RWPE2 (cell line): Measurements from ENCODE around the gene SIL1.

ENCODE experiments used
- ATAC-seq: fragments of 200-7000 bp; cut with Tn5 transposase; 3 replicates; pipeline ENCODE4 v1.9.1; 2021; ENCODE audit warnings: low read depth
- DNase-seq: peaks from one replicate; pipeline ENCODE4 v3.0.0-alpha.2; 2020; ENCODE audit warnings: low spot score
- H3K27ac ChIP-seq: fragments of 450-650 bp; 2 replicates; pipeline ENCODE4 v1.5.1; 2017; ENCODE audit warnings: mild to moderate bottlenecking; ENCODE audit not compliant: poor library complexity, severe bottlenecking
- H3K27me3 ChIP-seq: fragments of 250-450 bp; sonication (Bioruptor Pico); 2 replicates; pipeline ENCODE4 v1.5.1; 2021; ENCODE audit warnings: mild to moderate bottlenecking, moderate library complexity; ENCODE audit not compliant: insufficient read depth, poor library complexity, severe bottlenecking
- H3K36me3 ChIP-seq: fragments of 250-450 bp; sonication (Bioruptor Pico); 2 replicates; pipeline ENCODE4 v1.5.1; 2020; ENCODE audit warnings: low read depth, mild to moderate bottlenecking, moderate library complexity
- H3K4me1 ChIP-seq: fragments of 250-450 bp; sonication (Bioruptor Pico); 2 replicates; pipeline ENCODE4 v1.5.1; 2021; ENCODE audit warnings: mild to moderate bottlenecking, moderate library complexity; ENCODE audit not compliant: insufficient read depth, poor library complexity, severe bottlenecking
- H3K4me3 ChIP-seq: fragments of 250-450 bp; sonication (Bioruptor Pico); 2 replicates; pipeline ENCODE4 v1.5.1; 2021; ENCODE audit warnings: mild to moderate bottlenecking, moderate library complexity; ENCODE audit not compliant: severe bottlenecking
- H3K9me3 ChIP-seq: fragments of 250-450 bp; sonication (Bioruptor Pico); 2 replicates; pipeline ENCODE4 v1.5.1; 2021; ENCODE audit warnings: mild to moderate bottlenecking, moderate library complexity; ENCODE audit not compliant: severe bottlenecking
- TF ChIP-seq, protein P1 (sequence below): fragments of 450-650 bp; IDR thresholded peaks from one replicate; pipeline ENCODE4 v1.5.1; 2017; ENCODE audit warnings: mild to moderate bottlenecking, moderate library complexity; ENCODE audit not compliant: poor library complexity, severe bottlenecking

Gene SIL1

DNA sequence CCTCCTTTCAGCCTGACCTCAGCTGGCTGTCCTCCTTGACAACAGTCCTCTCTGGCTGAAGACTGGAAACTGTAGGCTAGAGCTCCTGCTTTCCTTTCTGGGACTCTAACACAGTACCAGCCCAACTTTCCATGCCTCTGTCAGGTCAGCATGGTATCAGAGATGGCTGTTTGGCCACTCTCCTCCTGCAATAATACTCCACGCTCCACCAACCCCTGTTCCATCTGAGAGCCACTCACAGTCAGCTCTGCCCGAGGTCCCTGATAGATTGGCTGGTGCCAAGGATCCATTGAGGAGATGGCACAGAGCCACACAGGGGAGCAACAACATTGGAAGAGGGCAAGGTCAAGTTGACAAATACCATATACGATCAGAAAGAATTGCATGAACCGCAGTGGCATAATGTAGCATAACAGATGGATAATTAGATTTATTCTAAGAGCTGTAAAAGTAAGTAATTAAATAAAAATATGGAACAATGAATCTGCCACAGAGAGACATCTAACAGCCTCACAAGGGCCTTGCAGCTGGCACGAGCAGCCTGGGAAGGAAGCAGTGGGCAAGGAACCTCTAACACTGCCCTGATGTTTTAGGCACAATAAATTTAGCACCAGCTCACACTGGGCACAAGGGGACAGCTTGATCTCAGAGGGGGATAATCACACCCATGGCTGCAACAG lies 228.7 kb downstream of the SIL1 start:
- H3K4me3 ChIP-seq, result no peak overlapping the region
- no peaks in the 10 kb centered on the region for H3K9me3 ChIP-seq
- no peak overlapping the region for H3K27ac ChIP-seq
- TF ChIP-seq, protein P1, sequence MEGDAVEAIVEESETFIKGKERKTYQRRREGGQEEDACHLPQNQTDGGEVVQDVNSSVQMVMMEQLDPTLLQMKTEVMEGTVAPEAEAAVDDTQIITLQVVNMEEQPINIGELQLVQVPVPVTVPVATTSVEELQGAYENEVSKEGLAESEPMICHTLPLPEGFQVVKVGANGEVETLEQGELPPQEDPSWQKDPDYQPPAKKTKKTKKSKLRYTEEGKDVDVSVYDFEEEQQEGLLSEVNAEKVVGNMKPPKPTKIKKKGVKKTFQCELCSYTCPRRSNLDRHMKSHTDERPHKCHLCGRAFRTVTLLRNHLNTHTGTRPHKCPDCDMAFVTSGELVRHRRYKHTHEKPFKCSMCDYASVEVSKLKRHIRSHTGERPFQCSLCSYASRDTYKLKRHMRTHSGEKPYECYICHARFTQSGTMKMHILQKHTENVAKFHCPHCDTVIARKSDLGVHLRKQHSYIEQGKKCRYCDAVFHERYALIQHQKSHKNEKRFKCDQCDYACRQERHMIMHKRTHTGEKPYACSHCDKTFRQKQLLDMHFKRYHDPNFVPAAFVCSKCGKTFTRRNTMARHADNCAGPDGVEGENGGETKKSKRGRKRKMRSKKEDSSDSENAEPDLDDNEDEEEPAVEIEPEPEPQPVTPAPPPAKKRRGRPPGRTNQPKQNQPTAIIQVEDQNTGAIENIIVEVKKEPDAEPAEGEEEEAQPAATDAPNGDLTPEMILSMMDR, result no peak
- H3K27me3 ChIP-seq, result no peaks in the 10 kb centered on the region
- no peaks in the 10 kb centered on the region for H3K36me3 ChIP-seq
- H3K4me1 ChIP-seq, result no peaks in the 10 kb centered on the region
- DNase-seq (peak; percentile 31), ATAC-seq (no peak)

DNA sequence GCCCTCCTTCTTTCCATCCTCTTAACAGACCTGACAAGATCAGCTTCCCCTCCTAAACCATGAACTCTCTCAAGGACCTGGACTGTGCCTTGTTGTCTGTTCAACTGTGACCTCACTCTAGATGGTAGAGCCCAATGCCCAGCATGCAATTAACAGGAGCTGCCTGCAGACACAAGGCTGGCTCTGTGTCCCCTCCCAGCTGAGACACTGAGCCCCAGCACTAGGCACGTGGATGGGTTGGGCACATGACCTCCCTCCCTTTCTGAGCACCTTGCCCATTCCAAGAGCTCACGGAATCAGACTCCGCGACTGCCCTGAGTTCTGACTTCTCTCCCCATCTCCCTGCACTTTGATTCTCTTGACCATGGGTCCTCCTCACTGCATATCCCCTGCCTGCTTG lies 229.6 kb downstream of the SIL1 start:
- TF ChIP-seq, protein P1, result no peak
- H3K4me1 ChIP-seq, result no peaks in the 10 kb centered on the region
- no peak for ATAC-seq
- DNase-seq, result peak; percentile 17
- no peaks in the 10 kb centered on the region for H3K36me3 ChIP-seq
- H3K9me3 ChIP-seq, result no peaks in the 10 kb centered on the region
- no peaks in the 10 kb centered on the region for H3K27me3 ChIP-seq
- no peak overlapping the region for H3K4me3 ChIP-seq
- no peak overlapping the region for H3K27ac ChIP-seq

DNA sequence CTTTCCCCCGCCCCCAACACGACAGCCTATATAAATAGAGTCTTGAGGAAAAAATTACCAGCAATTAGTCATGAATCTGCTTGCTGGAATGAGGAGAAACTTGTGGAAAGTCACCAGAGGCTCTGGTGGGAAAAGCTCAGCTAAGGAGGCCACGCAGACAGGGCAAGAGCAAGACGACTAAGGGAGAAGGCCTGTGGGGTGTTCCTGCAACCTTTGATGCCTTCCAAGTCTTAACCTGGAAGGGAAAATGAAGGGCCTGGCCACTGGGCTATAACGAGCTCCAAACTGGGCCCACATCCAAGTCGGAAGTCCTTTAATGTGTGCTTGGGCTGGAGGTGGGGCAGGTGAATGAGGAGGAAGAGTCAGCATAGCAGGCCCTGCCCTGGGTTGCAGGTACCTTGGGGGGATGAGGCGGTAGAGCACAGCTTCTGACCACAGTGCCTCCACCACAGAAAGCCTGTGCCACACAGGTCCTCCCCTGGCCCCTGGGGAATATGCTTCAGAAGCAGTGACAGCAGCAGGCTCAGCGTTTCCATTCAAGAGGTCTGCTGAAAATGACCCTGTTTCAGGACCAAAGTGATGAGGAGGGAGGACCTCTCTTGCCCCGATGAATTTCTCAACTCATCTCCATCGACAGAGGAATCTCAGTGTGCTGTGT lies 230.2 kb downstream of the SIL1 start:
- Histone ChIP-seq H3K4me1 (no peaks in the 10 kb centered on the region), H3K36me3 (no peaks in the 10 kb centered on the region), H3K9me3 (no peaks in the 10 kb centered on the region), H3K27ac (no peak overlapping the region), H3K4me3 (no peak overlapping the region), H3K27me3 (no peaks in the 10 kb centered on the region)
- TF ChIP-seq, protein P1, result no peak
- ATAC-seq, result no peak
- DNase-seq, result peak; percentile 43

DNA sequence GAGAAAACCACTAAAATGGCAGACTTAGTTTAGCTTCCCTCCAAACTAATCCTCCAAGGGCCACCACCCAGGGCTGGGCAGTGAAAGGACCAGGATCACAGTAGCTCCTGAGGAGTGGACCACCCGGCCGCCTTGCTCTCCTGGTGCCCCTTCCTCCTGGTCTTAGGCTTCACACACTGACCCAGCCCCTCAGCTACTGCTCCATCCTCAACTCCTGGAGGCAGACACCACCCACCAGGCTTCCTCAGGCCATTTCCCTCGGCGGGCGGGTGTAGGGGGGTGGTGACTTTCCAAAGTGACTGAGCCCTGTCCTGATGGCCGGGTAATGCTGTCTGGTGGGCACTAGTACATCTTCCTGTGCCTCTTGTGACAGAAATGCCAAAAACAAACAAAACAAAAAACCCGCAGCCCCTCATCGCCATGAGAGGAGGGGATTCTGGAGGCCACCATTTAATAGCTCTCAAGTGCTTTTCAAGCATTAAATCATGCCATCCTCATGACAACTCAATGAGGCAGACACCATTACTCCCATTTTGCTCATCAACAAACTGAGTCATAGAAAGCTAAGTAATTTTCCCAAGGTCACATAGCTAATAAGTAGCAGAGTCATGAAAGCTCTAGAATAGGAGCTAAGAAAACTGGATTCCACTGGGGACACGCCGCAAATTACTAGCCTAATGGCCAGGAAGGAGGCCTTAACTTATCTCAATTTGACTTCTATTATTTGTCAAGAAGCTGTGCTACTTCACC lies 231.8 kb downstream of the SIL1 start:
- peak; percentile 6 for DNase-seq

More for the DNA sequence above, 231.8 kb downstream of the SIL1 start:
- Histone ChIP-seq H3K4me3 (no peak overlapping the region), H3K9me3 (no peaks in the 10 kb centered on the region), H3K36me3 (no peaks in the 10 kb centered on the region), H3K27me3 (no peaks in the 10 kb centered on the region), H3K27ac (no peak overlapping the region), H3K4me1 (no peaks in the 10 kb centered on the region)
- TF ChIP-seq, protein P1, result no peak
- ATAC-seq, result no peak
